Measurements from ENCODE around the gene DECR2.

GRCh38 chr16:445566-445965 lies 43.9 kb downstream of the DECR2 start:
- TF ChIP-seq CTCF (IDR thresholded peaks at IDR 0.05; ENCODE audit: low read depth, low read length, poor library complexity, severe bottlenecking) (no peak), EZH2phosphoT487 (IDR thresholded peaks at IDR 0.05; ENCODE audit: borderline replicate concordance, low read length) (no peak)
